GM18858 (cell line): Measurements from ENCODE around the gene PHYKPL.
"Not testable (repeated sequence)": the region's sequence is repeated elsewhere in the genome, so short reads cannot be mapped to it uniquely, and the experiment has no call there.

Experiments
- ATAC-seq: cut with Tn5 transposase; IDR thresholded peaks from one replicate; pipeline ENCODE4 v1.9.1; 2021; ENCODE audit not compliant: unreplicated experiment

The PHYKPL gene

DNA sequence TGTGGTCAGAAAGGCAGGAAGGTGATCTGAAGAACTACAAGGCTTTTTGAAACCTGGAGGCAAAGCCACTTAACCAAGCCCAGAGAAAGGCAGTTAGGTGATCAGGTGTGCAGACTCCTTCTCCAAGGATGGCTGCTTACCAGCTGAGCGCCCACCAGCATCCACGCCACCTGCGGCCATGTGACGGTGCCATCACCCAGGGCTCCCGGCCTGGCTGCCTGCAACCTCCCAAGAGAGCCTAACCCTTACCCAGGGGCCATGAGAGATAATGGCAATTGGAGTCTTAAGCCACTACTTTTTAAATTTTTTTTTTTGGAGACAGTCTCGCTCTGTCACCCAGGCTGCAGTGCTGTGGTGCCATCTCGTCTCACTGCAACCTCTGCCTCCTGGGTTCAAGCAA, 33.1 kb upstream of the PHYKPL start:
- no peak for ATAC-seq

DNA sequence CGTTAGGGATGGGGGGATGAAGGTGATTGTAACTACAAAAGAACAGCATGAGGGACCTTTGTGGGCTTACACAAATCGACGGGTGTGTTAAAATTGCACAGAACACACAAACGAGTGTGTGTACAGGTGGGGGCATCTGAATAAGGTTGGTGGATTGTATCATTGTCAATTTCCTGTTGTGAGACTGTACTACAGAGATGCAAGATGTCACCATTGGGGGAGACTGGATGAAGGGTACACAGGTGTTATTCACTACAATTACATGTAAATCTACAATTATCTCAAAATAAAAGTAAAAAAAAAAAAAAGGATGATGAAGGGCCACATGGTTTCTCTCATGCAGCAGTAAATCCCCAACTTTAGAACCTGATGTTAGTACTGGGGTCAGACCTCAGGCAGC, 31.4 kb upstream of the PHYKPL start:
- no peak for ATAC-seq

DNA sequence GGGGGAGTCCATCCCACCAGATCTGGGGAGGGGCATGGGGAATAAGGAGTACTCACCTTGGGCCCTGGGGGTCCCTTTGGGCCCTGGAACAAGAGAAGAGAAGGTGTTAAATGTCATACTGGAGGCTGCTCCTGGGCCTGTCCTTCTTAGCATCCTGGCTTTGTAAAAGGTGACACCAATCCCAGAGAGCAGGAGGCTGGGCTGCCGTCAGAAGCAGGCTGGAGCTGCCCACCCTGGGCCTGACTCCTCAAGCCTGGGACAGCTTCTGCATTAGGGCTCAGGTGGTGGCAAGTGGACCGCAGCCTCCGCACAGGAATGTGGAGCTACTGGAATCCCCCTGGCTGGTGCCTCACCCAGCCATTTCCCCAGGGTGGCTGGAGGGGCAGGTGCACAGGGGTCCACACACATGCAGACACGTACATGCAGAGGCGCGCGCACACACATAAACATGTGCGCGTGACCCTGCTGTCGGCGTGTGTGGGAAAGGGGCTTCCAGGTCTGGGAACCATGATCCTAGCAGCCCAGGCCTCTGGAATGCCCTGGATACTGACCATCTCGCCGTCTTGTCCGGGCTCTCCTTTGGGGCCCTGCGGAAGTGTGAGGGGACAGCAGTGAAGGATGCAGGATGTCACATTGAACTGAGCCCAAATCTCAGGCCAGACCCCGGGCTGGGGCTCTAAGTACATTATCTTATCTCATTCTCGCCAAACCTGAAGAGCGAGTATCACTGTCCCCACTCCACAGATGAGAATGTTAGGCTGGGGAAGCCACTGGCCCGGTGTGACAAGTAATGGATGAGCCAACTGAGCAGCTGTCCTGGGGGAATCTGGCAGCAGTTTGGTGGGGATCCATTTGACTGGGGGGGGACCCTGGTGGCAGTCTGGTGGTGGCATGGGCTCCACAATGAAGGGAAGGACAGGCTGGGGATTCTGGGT, 29.3 kb upstream of the PHYKPL start:
- ATAC-seq: no peak

DNA sequence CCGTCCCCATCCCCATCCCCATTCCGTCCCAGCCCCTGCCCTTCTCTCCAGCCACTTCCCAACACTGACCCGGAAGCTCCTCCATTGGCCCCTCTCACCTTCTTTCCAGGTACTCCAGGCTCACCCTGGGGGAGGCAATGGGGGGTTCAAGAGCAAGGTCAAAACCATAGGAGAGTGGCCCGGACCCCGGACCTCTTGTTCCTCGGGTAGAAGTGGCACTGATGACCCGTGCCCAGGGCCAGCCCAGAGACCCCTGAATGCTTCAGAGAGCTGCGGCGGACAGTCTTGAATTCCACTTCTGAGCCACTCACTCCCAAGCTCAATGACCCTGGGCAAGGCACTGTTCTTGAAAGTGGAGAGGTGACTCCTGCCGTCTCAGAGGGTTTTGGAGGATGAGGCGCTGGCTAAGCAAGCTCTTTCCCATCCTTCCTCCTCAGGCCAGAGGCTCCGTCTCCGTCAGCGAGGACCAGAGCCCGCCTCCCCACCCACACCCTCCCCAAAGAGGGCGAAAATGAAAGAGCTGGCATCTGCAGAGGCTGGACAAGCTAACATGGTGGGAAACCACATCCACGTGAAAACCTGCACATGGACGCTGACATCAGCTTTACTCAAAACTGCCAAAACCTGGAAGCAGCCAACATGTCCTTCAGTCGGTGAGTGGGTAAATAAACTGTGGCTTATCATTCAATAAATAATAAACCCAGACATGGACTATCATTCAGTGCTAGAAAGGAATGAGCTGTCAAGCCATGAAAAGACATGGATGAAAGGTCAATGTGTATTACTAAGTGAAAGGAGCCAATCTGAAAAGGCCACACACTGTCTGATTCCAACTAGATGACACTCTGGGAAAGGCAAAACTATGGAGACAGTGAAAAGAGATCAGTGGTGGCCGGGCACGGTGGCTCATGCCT, 27.3 kb upstream of the PHYKPL start:
- ATAC-seq: no peak

DNA sequence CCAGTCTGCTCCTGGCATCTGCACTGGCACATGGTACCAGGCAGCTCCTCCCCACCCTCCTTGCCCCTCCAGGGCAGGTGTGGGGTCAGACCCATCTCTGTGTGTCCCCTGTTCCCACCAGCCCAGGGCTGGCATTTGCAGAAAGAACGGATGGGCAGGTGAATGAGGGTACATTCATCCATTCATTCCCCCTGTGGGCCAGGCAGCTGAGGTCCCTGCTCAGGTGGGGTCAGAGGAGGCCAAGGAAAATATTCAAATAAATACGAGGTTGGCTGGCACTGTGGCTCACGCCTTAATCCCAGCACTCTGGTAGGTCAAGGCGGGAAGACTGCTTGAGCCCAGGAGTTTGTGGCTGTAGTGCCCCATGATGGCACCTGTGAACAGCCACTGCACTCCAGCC, 25.0 kb upstream of the PHYKPL start:
- ATAC-seq: no peak

DNA sequence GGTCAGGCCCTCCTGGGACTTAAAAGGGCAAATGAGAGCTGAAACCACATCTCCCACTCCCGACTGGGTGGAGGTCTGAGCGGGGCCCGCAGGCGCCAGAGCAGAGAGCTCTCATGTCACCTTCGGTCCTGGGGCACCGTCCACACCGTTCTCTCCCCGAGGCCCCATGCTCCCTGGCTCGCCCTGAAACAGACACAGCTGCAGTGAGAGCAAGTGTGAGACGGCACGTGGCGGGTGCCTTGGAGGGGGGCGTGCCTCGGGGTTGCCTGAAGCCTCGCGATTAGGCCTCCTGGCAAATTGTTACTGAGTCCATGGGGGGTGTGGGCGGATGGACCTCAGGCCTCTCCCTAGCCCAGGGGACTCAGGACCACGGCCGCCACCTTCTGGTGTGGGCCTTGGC, 24.1 kb upstream of the PHYKPL start:
- ATAC-seq: no peak

DNA sequence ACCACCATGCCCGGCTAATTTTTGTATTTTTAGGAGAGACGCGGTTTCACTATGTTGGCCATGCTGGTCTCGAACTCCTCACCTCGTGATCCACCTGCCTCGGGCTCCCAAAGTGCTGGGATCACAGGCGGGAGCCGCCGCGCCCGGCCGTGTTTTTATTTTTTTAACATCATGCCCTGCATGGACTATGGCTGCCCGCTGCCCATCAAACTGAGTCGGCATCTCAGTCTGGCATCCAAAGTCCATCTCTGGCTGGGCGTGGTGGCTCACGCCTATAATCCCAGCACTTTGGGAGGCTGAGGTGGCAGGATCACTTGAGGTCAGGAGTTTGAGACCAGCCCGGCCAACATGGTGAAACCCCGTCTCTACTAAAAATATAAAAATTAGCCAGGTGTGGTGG, 21.0 kb upstream of the PHYKPL start:
- not testable (repeated sequence) for ATAC-seq

DNA sequence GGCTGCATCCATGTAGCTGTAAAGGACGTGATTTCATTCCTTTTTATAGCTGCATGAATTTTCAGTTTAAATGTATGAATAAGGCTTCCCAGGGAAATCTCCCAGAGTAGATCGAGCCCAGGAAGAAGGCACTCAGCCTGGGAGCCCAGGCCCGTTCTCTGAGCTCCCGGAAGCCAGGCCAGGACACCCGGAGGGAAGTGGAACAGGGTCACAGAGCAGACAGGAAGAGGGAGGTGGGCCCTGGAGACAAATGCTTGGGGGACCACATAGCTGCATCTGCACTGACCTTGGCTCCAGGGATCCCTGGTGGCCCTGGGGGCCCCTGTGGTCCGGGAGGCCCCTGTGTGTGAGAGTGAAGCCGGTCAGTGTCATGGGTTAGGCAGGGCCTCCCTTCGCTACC, 19.7 kb upstream of the PHYKPL start:
- no peak for ATAC-seq

DNA sequence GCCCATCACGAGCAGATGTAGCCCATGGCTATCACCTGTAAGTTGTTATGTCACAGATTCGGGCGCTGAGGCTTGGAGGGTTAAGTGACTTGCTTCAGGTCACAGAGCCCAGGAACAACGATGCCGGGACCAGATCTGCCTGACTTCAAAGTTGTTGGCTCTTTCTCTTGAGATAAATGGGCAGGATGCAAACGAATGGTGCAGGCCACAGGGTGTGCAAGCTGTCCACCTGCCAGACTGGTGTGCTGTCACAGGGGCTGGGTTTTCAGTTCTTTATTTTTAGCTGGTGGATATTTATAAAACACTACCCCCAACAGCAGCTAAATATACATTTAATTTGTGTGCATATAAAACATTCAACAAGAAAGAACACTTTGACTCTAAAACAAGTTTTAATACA, 17.7 kb upstream of the PHYKPL start:
- no peak for ATAC-seq

DNA sequence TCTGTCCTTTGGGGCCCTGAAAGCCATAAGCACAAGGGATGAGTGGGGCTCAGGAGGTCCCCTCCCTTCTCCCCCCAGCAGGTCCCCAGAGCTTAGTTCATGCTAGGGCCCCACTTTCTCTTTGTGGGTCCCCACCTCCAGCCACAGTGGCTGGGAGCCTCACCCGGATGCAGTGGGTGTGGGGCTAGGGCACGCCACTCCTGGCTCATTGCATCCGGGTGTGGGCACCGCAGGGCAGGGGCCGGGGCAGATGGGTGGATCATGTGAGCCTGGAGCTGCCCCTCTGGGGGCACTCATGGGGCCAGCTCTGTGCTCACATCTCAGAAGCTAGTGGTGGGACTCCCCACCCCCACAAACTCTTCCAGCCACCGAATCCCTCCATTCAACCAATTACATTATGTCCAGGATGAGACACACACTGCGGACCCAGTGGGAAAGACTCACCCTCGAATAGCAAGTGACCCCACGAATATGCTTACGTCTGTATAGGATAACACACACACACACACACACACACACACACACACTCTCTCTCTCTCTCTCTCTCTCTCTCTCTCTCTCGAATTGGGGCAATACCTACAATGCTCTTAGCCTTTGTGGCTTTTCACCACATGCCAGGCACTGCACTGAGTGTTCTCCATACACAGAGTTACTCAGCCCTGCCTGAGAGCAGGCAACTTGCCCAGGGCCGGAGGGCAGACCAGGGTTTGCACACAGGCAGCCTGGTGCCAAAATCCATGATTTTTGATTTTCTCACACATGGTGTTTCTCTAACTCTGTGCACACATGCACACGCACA, 16.8 kb upstream of the PHYKPL start:
- ATAC-seq: no peak

DNA sequence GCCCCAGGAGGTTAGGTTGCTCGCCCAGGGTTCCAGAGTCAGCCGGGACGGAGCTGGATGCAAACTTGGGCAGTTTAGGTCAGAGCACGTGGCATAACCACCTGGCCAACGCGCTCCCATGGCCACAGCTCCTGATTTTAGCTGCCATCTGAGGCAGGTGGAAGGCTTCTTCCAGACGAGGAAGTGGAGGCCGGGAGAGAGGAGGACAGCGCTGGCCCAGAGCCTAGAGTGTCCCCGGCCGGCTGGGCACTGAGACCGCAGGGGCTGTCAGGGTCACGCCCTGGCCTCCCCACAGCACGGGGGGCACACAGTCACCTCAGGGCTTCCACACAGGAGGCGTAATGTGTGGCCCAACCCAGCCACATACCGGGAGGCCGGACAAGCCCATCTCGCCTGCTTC, 16.1 kb upstream of the PHYKPL start:
- no peak for ATAC-seq

DNA sequence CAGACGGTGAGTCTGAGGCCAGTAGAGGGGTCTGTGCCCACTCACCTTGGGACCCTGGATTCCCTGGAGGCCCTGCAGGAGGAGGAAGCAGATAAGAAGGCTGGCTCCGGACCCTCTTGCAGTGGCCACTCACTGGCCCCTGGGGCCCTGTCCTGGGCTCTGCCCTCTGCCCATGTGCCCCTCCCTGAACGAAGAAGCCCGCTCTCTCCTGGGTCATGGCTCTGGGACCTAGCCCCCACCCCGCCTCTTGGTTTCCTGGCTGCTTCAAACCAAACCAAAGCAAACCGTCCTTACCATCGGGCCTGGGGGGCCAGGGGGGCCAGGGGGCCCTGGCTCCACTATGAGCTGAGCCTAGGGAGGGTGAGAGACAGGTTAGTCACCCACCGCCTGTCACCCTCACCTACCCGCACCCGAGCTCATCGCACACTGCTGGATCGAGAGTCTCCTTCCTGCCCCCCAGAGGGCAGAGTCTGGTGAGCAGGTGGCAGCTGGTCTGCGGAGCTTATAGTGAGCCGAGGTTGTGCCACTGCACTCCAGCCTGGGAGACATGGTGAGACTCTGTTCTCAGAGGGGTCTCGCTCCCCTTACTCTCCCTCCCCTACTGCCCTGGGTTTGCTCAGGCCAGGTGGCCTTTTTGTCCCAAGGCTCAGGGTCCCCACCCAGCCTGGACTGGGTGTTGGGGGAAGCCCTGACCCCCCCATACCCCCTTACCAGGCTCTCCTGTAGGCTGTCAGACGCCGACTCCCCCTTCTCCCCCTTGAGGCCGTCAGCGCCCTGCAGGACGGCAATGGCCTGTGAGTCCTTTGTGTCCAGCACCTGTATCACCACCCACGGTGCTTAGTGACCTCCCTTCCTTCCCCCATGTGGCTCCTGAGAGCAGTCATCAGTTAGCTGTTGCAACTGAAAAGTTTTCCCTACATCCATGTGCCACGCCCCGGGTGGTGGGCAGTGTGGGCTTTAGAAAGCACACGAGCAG, 15.2 kb upstream of the PHYKPL start:
- no peak for ATAC-seq

DNA sequence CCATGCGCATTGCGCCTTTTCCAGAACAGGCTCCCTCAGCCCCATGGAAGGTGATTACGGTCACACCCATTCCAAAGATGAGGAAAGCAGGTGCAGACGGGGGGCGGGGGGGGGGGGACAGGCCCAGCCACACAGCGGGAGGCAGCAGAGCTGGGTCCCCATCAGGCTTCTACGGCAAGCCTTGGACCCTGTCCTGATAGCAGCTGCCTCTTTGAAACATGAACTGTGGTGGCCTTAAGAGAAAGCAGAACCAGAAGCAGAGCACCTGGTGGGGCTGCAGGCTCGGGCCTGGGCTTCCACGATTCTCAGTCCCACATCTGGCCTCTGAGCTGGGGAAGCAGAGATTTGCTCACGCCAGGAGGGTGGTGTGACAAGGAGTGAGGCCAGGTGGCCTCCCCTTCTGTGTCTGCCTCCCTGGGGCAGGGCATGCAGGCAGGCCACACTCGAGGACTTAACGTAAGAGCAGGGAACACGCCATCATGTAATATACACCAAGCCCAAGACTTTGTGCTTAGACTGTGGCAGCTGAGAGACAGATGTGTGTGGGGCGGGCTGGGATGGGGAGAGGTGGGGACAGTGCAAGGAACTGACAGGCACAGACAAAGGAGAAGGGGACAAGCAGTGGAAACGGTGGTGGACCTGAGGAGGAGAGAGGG, 14.2 kb upstream of the PHYKPL start:
- ATAC-seq: no peak

DNA sequence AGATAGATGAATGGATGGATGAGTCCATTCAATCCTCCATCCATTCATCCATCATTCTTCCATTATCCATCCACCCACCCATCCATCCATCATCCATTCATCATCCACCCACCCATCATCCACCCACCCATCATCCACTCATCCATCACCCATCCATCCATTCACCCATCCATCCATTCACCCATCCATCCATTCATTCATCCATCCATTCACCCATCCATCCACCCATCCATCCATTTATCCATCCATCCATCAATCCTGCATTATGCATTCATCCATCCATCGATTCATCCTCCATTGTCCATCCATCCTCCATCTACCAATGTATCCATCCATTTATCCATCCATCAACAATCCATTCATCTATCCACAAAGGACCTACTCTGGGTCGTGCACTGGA, 12.8 kb upstream of the PHYKPL start:
- ATAC-seq: no peak

DNA sequence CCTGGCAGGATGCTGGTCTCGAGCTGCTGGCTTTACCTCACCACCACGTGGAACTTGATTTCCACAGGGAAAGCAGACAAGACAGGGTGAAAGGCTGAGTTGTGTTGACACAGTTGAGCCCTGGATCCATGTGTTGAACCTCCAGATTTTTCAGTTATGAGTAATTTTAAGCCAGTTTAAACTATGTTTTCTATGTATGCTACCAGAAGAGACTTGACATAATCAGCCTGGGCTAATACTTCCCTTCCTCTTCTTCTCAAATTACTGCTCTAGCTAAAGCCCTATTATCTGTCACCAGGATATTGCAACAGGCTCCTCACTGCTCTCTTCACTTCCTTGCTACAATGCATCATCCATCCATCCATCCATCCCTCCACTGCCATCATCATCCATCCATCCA, 12.0 kb upstream of the PHYKPL start:
- ATAC-seq: no peak

DNA sequence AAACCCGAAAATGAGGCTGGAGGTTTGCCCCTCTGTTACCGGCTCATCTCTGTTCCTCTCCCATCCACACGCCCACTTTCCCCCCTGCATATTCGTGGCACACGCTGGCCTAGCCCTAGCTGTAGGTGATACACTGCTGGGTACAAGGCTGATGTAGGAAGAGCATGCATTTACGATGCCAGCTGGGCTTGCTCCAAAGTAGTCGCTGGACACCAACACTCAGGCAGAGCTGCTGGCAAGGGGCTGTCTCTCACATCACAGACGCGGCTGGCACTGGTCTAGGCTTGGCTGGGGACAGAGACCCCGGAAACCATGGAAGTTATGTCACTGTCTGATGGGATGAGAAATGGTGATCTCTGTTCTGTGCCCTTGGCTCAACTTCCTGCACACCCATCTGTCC, 9.8 kb upstream of the PHYKPL start:
- ATAC-seq: no peak

DNA sequence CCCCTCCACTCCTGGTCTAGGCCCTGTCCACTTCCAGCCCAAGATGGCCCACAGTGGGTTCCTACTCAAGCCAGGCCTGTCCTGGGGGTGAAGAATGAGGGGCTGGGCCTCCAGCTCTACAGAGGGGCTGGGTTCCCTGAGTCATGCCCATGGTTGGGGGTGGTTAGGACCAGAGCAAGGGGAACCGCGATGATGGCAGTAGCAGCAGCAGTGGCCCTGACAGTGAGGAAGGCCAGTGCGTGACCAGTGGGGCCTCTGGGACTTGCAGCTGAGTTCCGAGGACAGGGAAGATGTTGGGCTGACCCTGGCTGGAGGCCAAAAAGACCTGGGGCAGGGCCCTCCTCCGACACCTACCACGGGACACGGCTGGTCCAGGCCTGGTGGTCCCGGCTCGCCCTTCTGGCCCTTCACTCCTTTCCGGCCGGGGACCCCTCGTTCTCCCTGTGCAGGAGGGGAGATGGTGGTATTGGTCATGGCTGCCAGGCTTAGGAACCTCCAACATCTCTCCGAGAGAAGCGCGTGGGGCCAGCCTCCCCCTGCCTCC, 9.2 kb upstream of the PHYKPL start:
- ATAC-seq: no peak

DNA sequence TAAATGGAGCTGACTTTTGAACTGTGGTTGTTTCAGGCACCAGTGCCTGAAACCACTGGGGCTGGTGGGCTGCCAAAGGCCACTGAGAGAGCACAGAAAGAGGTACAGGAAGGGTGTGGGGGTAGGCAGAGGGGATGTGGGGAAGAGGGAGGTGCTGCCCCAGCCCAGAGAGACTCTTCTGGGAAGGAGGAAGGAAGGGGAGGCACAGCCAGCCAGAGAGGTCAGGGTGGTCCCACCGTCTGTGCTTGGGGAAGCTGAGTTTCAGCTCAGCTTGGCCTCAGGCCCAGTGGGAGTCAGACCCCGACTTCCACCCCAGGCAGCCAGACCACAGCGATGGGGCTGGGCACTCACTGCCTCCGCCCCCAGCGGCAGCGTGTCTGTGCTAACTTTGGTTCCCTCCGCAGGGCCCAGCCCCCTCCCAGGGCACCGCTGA, 8.6 kb upstream of the PHYKPL start:
- no peak for ATAC-seq

DNA sequence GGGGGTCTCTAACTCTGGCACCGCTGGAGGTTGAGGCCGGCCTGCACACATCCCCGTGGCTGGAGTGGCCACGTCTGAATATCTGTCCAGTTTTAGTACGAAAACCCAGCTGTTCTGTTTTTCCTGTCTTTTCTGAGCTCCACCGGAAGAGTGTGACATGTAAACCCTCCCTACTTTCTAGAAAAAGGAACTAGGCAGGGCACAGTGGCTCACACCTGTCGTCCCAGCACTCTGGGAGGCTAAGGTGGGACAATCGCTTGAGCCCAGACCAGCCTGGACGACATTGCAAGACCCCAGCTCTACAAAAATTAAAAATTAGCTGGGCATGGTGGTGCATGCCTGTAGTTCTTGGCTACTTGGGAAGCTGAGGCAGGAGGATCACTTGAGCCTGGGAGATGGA, 8.2 kb upstream of the PHYKPL start:
- ATAC-seq: no peak
